CD8-positive, alpha-beta memory T cell (primary cell): ENCODE measurements around the gene AMBRA1. TPM values are rescaled to one million over a fixed set of nuclear protein-coding genes. Genes with fewer than 3 reads are reported as not detected.

Experiments used
- CTCF ChIA-PET: fragments of 350-600 bp; sonication (Branson Sonifier 250); formaldehyde crosslinking; loops from one replicate; lab custom pipeline; 2021; ENCODE audit warnings: antibody characterized with exemption; lab: Charles Lee
- POLR2A ChIA-PET: fragments of 350-600 bp; sonication (Branson Sonifier 250); formaldehyde crosslinking; loops from one replicate; lab custom pipeline; 2021; ENCODE audit warnings: antibody characterized with exemption; lab: Charles Lee
- DNase-seq, 5 donors: peaks; one replicate each; pipeline versions ENCODE4 v3.0.0 to v3.0.0-alpha.2; 2020 to 2022; ENCODE audit warnings: mixed read lengths in 1 of 5
- H3K27ac ChIP-seq: one replicate; pipeline ENCODE4 v1.7.0; 2013; ENCODE audit warnings: low read depth, mild to moderate bottlenecking, low read length, moderate library complexity
- H3K27me3 ChIP-seq: 2 replicates; pipeline ENCODE4 v1.7.0; 2013; ENCODE audit warnings: low read length, mild to moderate bottlenecking; ENCODE audit not compliant: insufficient read depth, poor library complexity, severe bottlenecking
- H3K36me3 ChIP-seq: 2 replicates; pipeline ENCODE4 v1.7.0; 2013; ENCODE audit warnings: mild to moderate bottlenecking, low read length, moderate library complexity; ENCODE audit not compliant: insufficient read depth
- H3K4me1 ChIP-seq: 2 replicates; pipeline ENCODE4 v1.7.0; 2013; ENCODE audit warnings: mild to moderate bottlenecking, low read length, moderate library complexity; ENCODE audit not compliant: insufficient read depth
- H3K4me3 ChIP-seq: 2 replicates; pipeline ENCODE4 v1.7.0; 2013; ENCODE audit warnings: mild to moderate bottlenecking, low read length
- H3K9me3 ChIP-seq: 2 replicates; pipeline ENCODE4 v1.7.0; 2013; ENCODE audit warnings: mild to moderate bottlenecking, low read length
- H3K27ac Mint-ChIP-seq, 8 donors: one replicate each; pipeline ENCODE4 v1.8.0; 2020 to 2021; ENCODE audit warnings: mixed read lengths in 8 of 8, mild to moderate bottlenecking in 6 of 8, inconsistent platforms in 3 of 8, moderate library complexity in 3 of 8
- H3K27me3 Mint-ChIP-seq, 2 donors: one replicate each; pipeline ENCODE4 v1.8.0; 2020 to 2021; ENCODE audit warnings: mixed read lengths in 2 of 2, mild to moderate bottlenecking in 1 of 2, moderate library complexity in 1 of 2
- H3K36me3 Mint-ChIP-seq, 3 donors: one replicate each; pipeline ENCODE4 v1.8.0; 2020 to 2021; ENCODE audit warnings: mixed read lengths in 3 of 3, inconsistent platforms in 1 of 3, mild to moderate bottlenecking in 1 of 3
- H3K4me1 Mint-ChIP-seq, 3 donors: one replicate each; pipeline ENCODE4 v1.8.0; 2020 to 2021; ENCODE audit warnings: mixed read lengths in 3 of 3, inconsistent platforms in 1 of 3, mild to moderate bottlenecking in 1 of 3
- H3K4me3 Mint-ChIP-seq, 7 donors: one replicate each; pipeline ENCODE4 v1.8.0; 2020 to 2021; ENCODE audit warnings: mixed read lengths in 7 of 7, mild to moderate bottlenecking in 6 of 7, moderate library complexity in 4 of 7, inconsistent platforms in 2 of 7
- H3K9me3 Mint-ChIP-seq, 5 donors: one replicate each; pipeline ENCODE4 v1.8.0; 2020 to 2022; ENCODE audit warnings: mixed read lengths in 5 of 5, mild to moderate bottlenecking in 3 of 5, moderate library complexity in 2 of 5, inconsistent platforms in 1 of 5
- polyA plus RNA-seq: library from polyadenylated mRNA; unstranded; fragments of 300-500 nt; fragmentation: Illumina TruSeq; gene quantifications from one replicate; pipeline ENCODE4 v1.2.3, GENCODE V29; 2021
- total RNA-seq, 2 experiments: library from RNA; stranded (reverse); gene quantifications; one replicate each; pipeline ENCODE4 v1.2.3, GENCODE V29; 2021

AMBRA1 gene
- total and polyA plus RNA-seq, 3 experiments from 2014 or later: 13.6 to 33.3 (median 31.3) TPM

GRCh38 chr11:46386005-46386578, 207.7 kb downstream of the AMBRA1 start:
- DNase-seq: no peak
- H3K4me1 ChIP-seq: peaks cover 28% of the 10 kb centered on the region
- H3K27me3 ChIP-seq: peaks cover 46% of the 10 kb centered on the region
- H3K9me3 ChIP-seq: no peaks in the 10 kb centered on the region
- Mint-ChIP-seq H3K4me3 (peak overlapping the region in 1 of 7 donors; percentile 71), H3K27ac (peak overlapping the region in 1 of 8 donors; percentile 15), H3K9me3 (peaks cover 0 to 3% (median 0%) of the 10 kb centered on the region in 5 donors), H3K4me1 (peaks cover 17 to 40% (median 21%) of the 10 kb centered on the region in 3 donors), H3K36me3 (peaks cover 0 to 6% (median 0%) of the 10 kb centered on the region in 3 donors), H3K27me3 (peaks cover 54 to 77% of the 10 kb centered on the region in 2 donors)
- ChIA-PET POLR2A (no interaction called here), CTCF (interaction anchor here (1.0 to 1.1 kb wide), 2 partner anchors 13 to 19 kb away, joined by 3 read pairs; no protein-coding TSS in a partner anchor)
- no peaks in the 10 kb centered on the region for H3K36me3 ChIP-seq
- no peak overlapping the region for H3K4me3 ChIP-seq
- H3K27ac ChIP-seq: no peak overlapping the region

- ChIA-PET POLR2A (no interaction called here), CTCF (no interaction called here)
- Histone ChIP-seq H3K4me1 (peaks cover 22% of the 10 kb centered on the region), H3K36me3 (no peaks in the 10 kb centered on the region), H3K27ac (no peak overlapping the region), H3K4me3 (no peak overlapping the region), H3K9me3 (no peaks in the 10 kb centered on the region), H3K27me3 (peaks cover 41% of the 10 kb centered on the region)
- Mint-ChIP-seq H3K27me3 (peaks cover 50 to 72% of the 10 kb centered on the region in 2 donors), H3K4me3 (peak overlapping the region in 1 of 7 donors; percentile 52), H3K4me1 (peaks cover 17 to 38% (median 22%) of the 10 kb centered on the region in 3 donors), H3K27ac (no peak overlapping the region), H3K9me3 (peaks cover 0 to 3% (median 0%) of the 10 kb centered on the region in 5 donors), H3K36me3 (peaks cover 0 to 6% (median 0%) of the 10 kb centered on the region in 3 donors)
- no peak for DNase-seq
Observed at GRCh38 chr11:46385169-46386004, 208.4 kb downstream of the AMBRA1 start.

- ChIA-PET CTCF (interaction anchor here (1.5 kb wide), 1 partner anchor 8 kb away, joined by 6 read pairs; no protein-coding TSS in a partner anchor), POLR2A (no interaction called here)
- no peak overlapping the region for H3K27ac ChIP-seq
- peaks cover 41 to 59% of the 10 kb centered on the region in 2 donors for H3K27me3 Mint-ChIP-seq
- peaks cover 0 to 3% (median 0%) of the 10 kb centered on the region in 5 donors for H3K9me3 Mint-ChIP-seq
- H3K4me3 ChIP-seq: no peak overlapping the region
- H3K9me3 ChIP-seq: no peaks in the 10 kb centered on the region
- H3K27me3 ChIP-seq: peaks cover 28% of the 10 kb centered on the region
- H3K4me1 ChIP-seq: peaks cover 12% of the 10 kb centered on the region
- DNase-seq: no peak
- peaks cover 0 to 6% (median 0%) of the 10 kb centered on the region in 3 donors for H3K36me3 Mint-ChIP-seq
- H3K36me3 ChIP-seq: no peaks in the 10 kb centered on the region
- H3K4me1 Mint-ChIP-seq: peaks cover 14 to 30% (median 17%) of the 10 kb centered on the region in 3 donors
- no peak overlapping the region for H3K27ac Mint-ChIP-seq
- H3K4me3 Mint-ChIP-seq: peak overlapping the region in 3 of 7 donors; percentile 34 to 38 (median 35)
Observed at GRCh38 chr11:46383974-46384701, 209.7 kb downstream of the AMBRA1 start.

GRCh38 chr11:46383404-46383758, 210.4 kb downstream of the AMBRA1 start:
- H3K4me1 Mint-ChIP-seq: peaks cover 11 to 30% (median 14%) of the 10 kb centered on the region in 3 donors
- H3K4me3 Mint-ChIP-seq: peak overlapping the region in 4 of 7 donors; percentile 34 to 56 (median 45)
- H3K27me3 Mint-ChIP-seq: peaks cover 35 to 52% of the 10 kb centered on the region in 2 donors
- Histone ChIP-seq H3K36me3 (no peaks in the 10 kb centered on the region), H3K27me3 (peaks cover 21% of the 10 kb centered on the region), H3K4me1 (peaks cover 12% of the 10 kb centered on the region), H3K4me3 (no peak overlapping the region), H3K9me3 (no peaks in the 10 kb centered on the region), H3K27ac (no peak overlapping the region)
- H3K9me3 Mint-ChIP-seq: peaks cover 0 to 3% (median 0%) of the 10 kb centered on the region in 5 donors
- H3K36me3 Mint-ChIP-seq: peaks cover 0 to 6% (median 2%) of the 10 kb centered on the region in 3 donors
- ChIA-PET CTCF (interaction anchor here (1.5 kb wide), 1 partner anchor 9 kb away, joined by 6 read pairs; no protein-coding TSS in a partner anchor), POLR2A (no interaction called here)
- no peak for DNase-seq
- H3K27ac Mint-ChIP-seq: no peak overlapping the region

- H3K4me1 ChIP-seq: peaks cover 12% of the 10 kb centered on the region
- Mint-ChIP-seq H3K27me3 (peaks cover 30 to 46% of the 10 kb centered on the region in 2 donors), H3K27ac (no peak overlapping the region), H3K4me1 (peaks cover 5 to 24% (median 9%) of the 10 kb centered on the region in 3 donors), H3K36me3 (peaks cover 0 to 8% (median 7%) of the 10 kb centered on the region in 3 donors), H3K4me3 (peak overlapping the region in 3 of 7 donors; percentile 54 to 56 (median 55)), H3K9me3 (peaks cover 0 to 3% (median 0%) of the 10 kb centered on the region in 5 donors)
- H3K9me3 ChIP-seq: no peaks in the 10 kb centered on the region
- peaks cover 16% of the 10 kb centered on the region for H3K27me3 ChIP-seq
- H3K27ac ChIP-seq: no peak overlapping the region
- peak overlapping the region; percentile 28 for H3K4me3 ChIP-seq
- POLR2A ChIA-PET: interaction anchor here (0.5 kb wide), 1 partner anchor 23 kb away, joined by 4 read pairs; no protein-coding TSS in a partner anchor
- no peak for DNase-seq
- CTCF ChIA-PET: interaction anchor here (1.5 kb wide), 1 partner anchor 10 kb away, joined by 6 read pairs; no protein-coding TSS in a partner anchor
- H3K36me3 ChIP-seq: no peaks in the 10 kb centered on the region
Observed at GRCh38 chr11:46382646-46383403, 211.0 kb downstream of the AMBRA1 start.

GRCh38 chr11:46381819-46382645, 211.8 kb downstream of the AMBRA1 start:
- Histone ChIP-seq H3K27ac (no peak overlapping the region), H3K36me3 (no peaks in the 10 kb centered on the region), H3K4me3 (peak overlapping the region; percentile 28), H3K27me3 (peaks cover 16% of the 10 kb centered on the region), H3K4me1 (peaks cover 12% of the 10 kb centered on the region), H3K9me3 (no peaks in the 10 kb centered on the region)
- Mint-ChIP-seq H3K27me3 (peaks cover 26 to 40% of the 10 kb centered on the region in 2 donors), H3K4me3 (peak overlapping the region; percentile 54 to 79 (median 69)), H3K4me1 (peaks cover 5 to 24% (median 6%) of the 10 kb centered on the region in 3 donors), H3K36me3 (peaks cover 0 to 16% (median 11%) of the 10 kb centered on the region in 3 donors), H3K27ac (no peak overlapping the region), H3K9me3 (peaks cover 0 to 3% (median 0%) of the 10 kb centered on the region in 5 donors)
- POLR2A ChIA-PET: interaction anchor here (0.5 kb wide), 1 partner anchor 22 kb away, joined by 4 read pairs; no protein-coding TSS in a partner anchor
- no peak for DNase-seq
- CTCF ChIA-PET: no interaction called here
